ENCODE data around the gene YARS1. TPM values are rescaled to one million over a fixed set of nuclear protein-coding genes. Genes with fewer than 3 reads are reported as not detected.

The YARS1 gene
- polyA plus RNA-seq (2013, experiment 1 of 2) = 121 TPM
- 121 TPM for polyA plus RNA-seq (2013, experiment 2 of 2)

- Histone ChIP-seq H2BK12ac (ENCODE audit: low read length in 2 of 2) (peak within 1 kb of the TSS; percentile 67 to 77), H3K23ac (ENCODE audit: low read length in 2 of 2) (peak within 1 kb of the TSS in 1 of 2 experiments; percentile 32), H3K14ac (ENCODE audit: low read length in 2 of 2) (peak within 1 kb of the TSS; percentile 56 to 57), H2BK5ac (ENCODE audit: low read depth, low read length, poor library complexity, severe bottlenecking) (peak within 1 kb of the TSS; percentile 94), H3K4me1 (ENCODE audit: control insufficient read depth, insufficient read depth, low read depth, low read length) (peaks cover 10% of the 10 kb centered on the region), H4K8ac (ENCODE audit: low read length) (peak within 1 kb of the TSS; percentile 91), H3K36me3 (ENCODE audit: control insufficient read depth in 1 of 2, insufficient read depth in 2 of 2, low read depth in 1 of 2, low read length in 2 of 2) (peaks cover 3 to 6% of the 10 kb centered on the region in 2 experiments), H2AFZ (ENCODE audit: low read depth, low read length) (peak within 1 kb of the TSS; percentile 66), H3K79me1 (replicated peaks; ENCODE audit: low read length, poor library complexity, severe bottlenecking) (peaks cover 5% of the 10 kb centered on the region), H4K91ac (ENCODE audit: low read length) (peak within 1 kb of the TSS; percentile 97), H3K9ac (ENCODE audit: low read length) (peak within 1 kb of the TSS; percentile 98), H3K9me3 (ENCODE audit: control insufficient read depth, low read length) (no peaks in the 10 kb centered on the region), H3K4me3 (ENCODE audit: insufficient read depth in 1 of 2, low read depth in 1 of 2, low read length in 2 of 2) (peak within 1 kb of the TSS; percentile 90 to 96), H3K4me2 (ENCODE audit: low read length, poor library complexity, severe bottlenecking) (peak within 1 kb of the TSS; percentile 77), H3K27ac (ENCODE audit: low read length, poor library complexity, severe bottlenecking) (peak within 1 kb of the TSS; percentile 90), H2BK120ac (ENCODE audit: low read depth, low read length) (peak within 1 kb of the TSS; percentile 79), H3K18ac (ENCODE audit: low read depth in 1 of 2, low read length in 2 of 2) (peak within 1 kb of the TSS; percentile 91 to 93), H2AK5ac (ENCODE audit: low read length, severe bottlenecking) (peak within 1 kb of the TSS; percentile 93), H2BK15ac (ENCODE audit: low read depth, poor library complexity, severe bottlenecking) (peak within 1 kb of the TSS; percentile 87), H3K27me3 (ENCODE audit: control insufficient read depth in 1 of 2, insufficient read depth in 1 of 2, low read length in 2 of 2) (no peaks in the 10 kb centered on the region), H3K4ac (ENCODE audit: low read depth in 1 of 2, low read length in 2 of 2) (peak within 1 kb of the TSS; percentile 92 to 99)
- 0% methylated on average over 36 of the region's 55 CpGs for WGBS
- peak; percentile 99 for DNase-seq
Measured at GRCh38 chr1:32817159-32817814, at the start of gene YARS1, which contains the start of gene S100PBP. TSS of gene YARS1 (minus strand) at chr1:32817358. CDS start at chr1:32817244, 114 bp downstream. TSS of gene S100PBP (plus strand) at chr1:32817653. CDS start at chr1:32826100, 8,447 bp downstream.

DNA sequence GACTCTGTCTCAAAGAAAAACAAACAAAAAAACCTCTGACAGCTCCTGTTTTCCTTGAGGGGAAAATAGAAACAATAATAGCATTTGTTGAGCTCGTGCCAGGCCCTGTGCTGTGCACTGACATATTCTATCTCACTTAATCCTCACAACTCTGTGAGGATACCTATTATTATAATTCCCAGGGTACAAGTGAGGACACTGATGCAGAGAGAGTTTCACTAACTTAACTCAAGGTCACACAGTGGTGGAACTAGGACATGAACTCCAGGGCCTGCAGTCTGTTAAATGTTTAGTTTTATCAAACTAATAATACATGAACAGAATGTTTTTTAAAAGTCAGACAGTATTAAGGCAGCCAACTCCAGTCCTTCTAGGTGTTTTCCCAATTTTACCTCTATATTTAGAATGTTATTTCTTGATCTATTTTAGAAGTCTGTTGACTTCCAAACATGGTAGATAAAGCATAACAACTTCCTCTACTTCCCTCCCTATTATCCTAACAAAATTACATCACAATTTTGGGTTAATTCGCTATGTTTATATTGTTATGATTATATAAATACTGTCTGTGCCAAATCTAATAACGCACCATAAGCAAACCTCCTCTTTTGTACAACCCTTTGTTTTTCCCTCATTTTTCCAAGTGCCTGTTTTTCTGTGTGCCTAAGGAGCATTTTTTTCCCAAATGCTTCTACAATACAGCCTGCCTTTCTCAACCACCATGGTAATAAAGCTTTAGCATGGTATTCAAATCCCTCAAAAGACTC, 48.7 kb upstream of the YARS1 start:
- H3K23ac ChIP-seq (ENCODE audit: low read length in 2 of 2) = no peak overlapping the region
- no peaks in the 10 kb centered on the region for H3K9me3 ChIP-seq (ENCODE audit: control insufficient read depth, low read length)
- H2BK5ac ChIP-seq (ENCODE audit: low read depth, low read length, poor library complexity, severe bottlenecking) = no peak overlapping the region
- H3K27ac ChIP-seq (ENCODE audit: low read length, poor library complexity, severe bottlenecking) = no peak overlapping the region
- no peak overlapping the region for H2AK5ac ChIP-seq (ENCODE audit: low read length, severe bottlenecking)
- no peak overlapping the region for H4K91ac ChIP-seq (ENCODE audit: low read length)
- H3K79me1 ChIP-seq (replicated peaks; ENCODE audit: low read length, poor library complexity, severe bottlenecking) = no peaks in the 10 kb centered on the region
- no peak overlapping the region for H3K4ac ChIP-seq (ENCODE audit: low read depth in 1 of 2, low read length in 2 of 2)
- H3K27me3 ChIP-seq (ENCODE audit: control insufficient read depth in 1 of 2, insufficient read depth in 1 of 2, low read length in 2 of 2) = peaks cover 9 to 10% of the 10 kb centered on the region in 2 experiments
- DNase-seq = no peak
- no peak overlapping the region for H2BK120ac ChIP-seq (ENCODE audit: low read depth, low read length)
- H2BK15ac ChIP-seq (ENCODE audit: low read depth, poor library complexity, severe bottlenecking) = no peak overlapping the region
- no peak overlapping the region for H4K8ac ChIP-seq (ENCODE audit: low read length)
- H2BK12ac ChIP-seq (ENCODE audit: low read length in 2 of 2) = no peak overlapping the region
- H3K18ac ChIP-seq (ENCODE audit: low read depth in 1 of 2, low read length in 2 of 2) = no peak overlapping the region
- H3K9ac ChIP-seq (ENCODE audit: low read length) = no peak overlapping the region
- no peak overlapping the region for H3K4me3 ChIP-seq (ENCODE audit: insufficient read depth in 1 of 2, low read depth in 1 of 2, low read length in 2 of 2)
- peaks cover 11% of the 10 kb centered on the region for H3K4me1 ChIP-seq (ENCODE audit: control insufficient read depth, insufficient read depth, low read depth, low read length)
- WGBS = 85% methylated on average over 2 of the region's 3 CpGs
- H3K36me3 ChIP-seq (ENCODE audit: control insufficient read depth in 1 of 2, insufficient read depth in 2 of 2, low read depth in 1 of 2, low read length in 2 of 2) = peaks cover 18 to 22% of the 10 kb centered on the region in 2 experiments
- H3K14ac ChIP-seq (ENCODE audit: low read length in 2 of 2) = no peak overlapping the region
- no peak overlapping the region for H2AFZ ChIP-seq (ENCODE audit: low read depth, low read length)
- no peak overlapping the region for H3K4me2 ChIP-seq (ENCODE audit: low read length, poor library complexity, severe bottlenecking)

DNA sequence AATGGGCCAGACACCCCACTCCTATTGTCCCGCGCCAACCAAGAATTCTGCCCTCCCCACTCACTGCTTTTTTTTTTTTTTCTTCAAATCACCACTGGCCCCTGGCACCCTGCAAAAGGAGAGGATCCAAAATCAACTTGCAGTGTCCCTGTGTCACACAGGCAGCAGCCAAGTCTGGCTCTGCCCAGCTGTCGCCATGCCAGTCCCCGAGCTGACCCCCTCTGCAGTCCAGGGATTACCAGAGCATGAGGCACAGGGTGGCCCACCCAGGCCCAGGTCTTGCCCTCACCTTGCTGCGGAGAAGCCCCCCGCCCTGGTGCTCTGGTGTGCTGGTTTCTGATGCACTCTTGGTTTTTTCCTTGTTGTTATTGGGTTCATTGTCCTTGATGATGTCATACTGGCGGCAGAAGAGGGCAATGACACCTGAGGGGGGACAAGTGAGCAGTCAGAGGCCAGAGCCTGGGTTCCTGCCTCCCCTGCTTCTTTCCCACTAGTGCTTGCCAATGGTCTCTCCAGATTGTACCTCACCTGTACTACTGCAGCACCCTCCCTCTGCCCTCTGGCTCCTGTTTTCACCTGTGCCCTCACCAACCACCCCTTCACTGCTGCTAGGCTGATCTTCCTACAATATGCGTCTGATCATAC, 47.3 kb upstream of the YARS1 start:
- no peaks in the 10 kb centered on the region for H3K9me3 ChIP-seq (ENCODE audit: control insufficient read depth, low read length)
- H4K91ac ChIP-seq (ENCODE audit: low read length) = no peak overlapping the region
- H3K9ac ChIP-seq (ENCODE audit: low read length) = no peak overlapping the region
- H3K4me3 ChIP-seq (ENCODE audit: insufficient read depth in 1 of 2, low read depth in 1 of 2, low read length in 2 of 2) = no peak overlapping the region
- no peak overlapping the region for H3K14ac ChIP-seq (ENCODE audit: low read length in 2 of 2)
- no peak overlapping the region for H2BK15ac ChIP-seq (ENCODE audit: low read depth, poor library complexity, severe bottlenecking)
- H4K8ac ChIP-seq (ENCODE audit: low read length) = no peak overlapping the region
- H3K23ac ChIP-seq (ENCODE audit: low read length in 2 of 2) = no peak overlapping the region
- DNase-seq = no peak
- H3K4me2 ChIP-seq (ENCODE audit: low read length, poor library complexity, severe bottlenecking) = no peak overlapping the region
- peaks cover 0 to 2% of the 10 kb centered on the region in 2 experiments for H3K27me3 ChIP-seq (ENCODE audit: control insufficient read depth in 1 of 2, insufficient read depth in 1 of 2, low read length in 2 of 2)
- no peak overlapping the region for H2BK120ac ChIP-seq (ENCODE audit: low read depth, low read length)
- H3K36me3 ChIP-seq (ENCODE audit: control insufficient read depth in 1 of 2, insufficient read depth in 2 of 2, low read depth in 1 of 2, low read length in 2 of 2) = peaks cover 25 to 27% of the 10 kb centered on the region in 2 experiments
- no peak overlapping the region for H3K18ac ChIP-seq (ENCODE audit: low read depth in 1 of 2, low read length in 2 of 2)
- no peak overlapping the region for H2BK12ac ChIP-seq (ENCODE audit: low read length in 2 of 2)
- H2AK5ac ChIP-seq (ENCODE audit: low read length, severe bottlenecking) = no peak overlapping the region
- no peak overlapping the region for H3K4ac ChIP-seq (ENCODE audit: low read depth in 1 of 2, low read length in 2 of 2)
- no peak overlapping the region for H3K27ac ChIP-seq (ENCODE audit: low read length, poor library complexity, severe bottlenecking)
- 100% methylated on average over 7 of the region's 8 CpGs for WGBS
- H3K4me1 ChIP-seq (ENCODE audit: control insufficient read depth, insufficient read depth, low read depth, low read length) = peaks cover 5% of the 10 kb centered on the region
- H2BK5ac ChIP-seq (ENCODE audit: low read depth, low read length, poor library complexity, severe bottlenecking) = no peak overlapping the region
- H2AFZ ChIP-seq (ENCODE audit: low read depth, low read length) = no peak overlapping the region
- H3K79me1 ChIP-seq (replicated peaks; ENCODE audit: low read length, poor library complexity, severe bottlenecking) = no peaks in the 10 kb centered on the region

- no peak overlapping the region for H3K4ac ChIP-seq (ENCODE audit: low read depth in 1 of 2, low read length in 2 of 2)
- H3K9ac ChIP-seq (ENCODE audit: low read length) = no peak overlapping the region
- H3K14ac ChIP-seq (ENCODE audit: low read length in 2 of 2) = no peak overlapping the region
- no peaks in the 10 kb centered on the region for H3K9me3 ChIP-seq (ENCODE audit: control insufficient read depth, low read length)
- no peak overlapping the region for H3K23ac ChIP-seq (ENCODE audit: low read length in 2 of 2)
- H3K27me3 ChIP-seq (ENCODE audit: control insufficient read depth in 1 of 2, insufficient read depth in 1 of 2, low read length in 2 of 2) = no peaks in the 10 kb centered on the region
- H3K4me3 ChIP-seq (ENCODE audit: insufficient read depth in 1 of 2, low read depth in 1 of 2, low read length in 2 of 2) = no peak overlapping the region
- no peak overlapping the region for H3K18ac ChIP-seq (ENCODE audit: low read depth in 1 of 2, low read length in 2 of 2)
- peaks cover 5% of the 10 kb centered on the region for H3K4me1 ChIP-seq (ENCODE audit: control insufficient read depth, insufficient read depth, low read depth, low read length)
- no peak overlapping the region for H4K91ac ChIP-seq (ENCODE audit: low read length)
- no peaks in the 10 kb centered on the region for H3K79me1 ChIP-seq (replicated peaks; ENCODE audit: low read length, poor library complexity, severe bottlenecking)
- H3K4me2 ChIP-seq (ENCODE audit: low read length, poor library complexity, severe bottlenecking) = no peak overlapping the region
- no peak for DNase-seq
- H2BK5ac ChIP-seq (ENCODE audit: low read depth, low read length, poor library complexity, severe bottlenecking) = no peak overlapping the region
- H2BK120ac ChIP-seq (ENCODE audit: low read depth, low read length) = no peak overlapping the region
- no peak overlapping the region for H3K27ac ChIP-seq (ENCODE audit: low read length, poor library complexity, severe bottlenecking)
- WGBS = no CpG with 5 or more reads among the region's 1 CpG
- H2BK15ac ChIP-seq (ENCODE audit: low read depth, poor library complexity, severe bottlenecking) = no peak overlapping the region
- no peak overlapping the region for H2AFZ ChIP-seq (ENCODE audit: low read depth, low read length)
- H4K8ac ChIP-seq (ENCODE audit: low read length) = no peak overlapping the region
- H2BK12ac ChIP-seq (ENCODE audit: low read length in 2 of 2) = no peak overlapping the region
- no peak overlapping the region for H2AK5ac ChIP-seq (ENCODE audit: low read length, severe bottlenecking)
- H3K36me3 ChIP-seq (ENCODE audit: control insufficient read depth in 1 of 2, insufficient read depth in 2 of 2, low read depth in 1 of 2, low read length in 2 of 2) = peaks cover 25 to 34% of the 10 kb centered on the region in 2 experiments
Measured at GRCh38 chr1:32863881-32864245, 46.7 kb upstream of the YARS1 start.
